Inflammatory macrophage treated with lipopolysaccharide for 1 hour (primary cell): ENCODE data around the gene TMPRSS15.

Experiments used
- DNase-seq, 2 donors: peaks; one replicate each; pipeline ENCODE4 v3.0.0-alpha.2; 2020 to 2022

Gene TMPRSS15

GRCh38 chr21:18235545-18235944, 168.0 kb downstream of the TMPRSS15 start:
- no peak for DNase-seq

GRCh38 chr21:18228060-18228739, 175.4 kb downstream of the TMPRSS15 start:
- no peak for DNase-seq

GRCh38 chr21:18222346-18222745, 181.2 kb downstream of the TMPRSS15 start:
- DNase-seq: no peak

GRCh38 chr21:18220498-18220897, 183.1 kb downstream of the TMPRSS15 start:
- DNase-seq: no peak
